Measurements from ENCODE around the gene SERTAD1. TPM values are rescaled to one million over a fixed set of nuclear protein-coding genes. Genes with fewer than 3 reads are reported as not detected.

The SERTAD1 gene, protein sequence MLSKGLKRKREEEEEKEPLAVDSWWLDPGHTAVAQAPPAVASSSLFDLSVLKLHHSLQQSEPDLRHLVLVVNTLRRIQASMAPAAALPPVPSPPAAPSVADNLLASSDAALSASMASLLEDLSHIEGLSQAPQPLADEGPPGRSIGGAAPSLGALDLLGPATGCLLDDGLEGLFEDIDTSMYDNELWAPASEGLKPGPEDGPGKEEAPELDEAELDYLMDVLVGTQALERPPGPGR
- 3.6 TPM for total RNA-seq (ENCODE audit: unreplicated experiment)
- long read RNA-seq, transcript SERTAD1-201 (2 exons, 2,114 nt) = major isoform, 12 of 13 reads
- long read RNA-seq, partial matches to known transcripts = 0 of 13 reads
- long read RNA-seq, other reads (novel, unspliced or antisense) = 1 of 13 reads

DNA sequence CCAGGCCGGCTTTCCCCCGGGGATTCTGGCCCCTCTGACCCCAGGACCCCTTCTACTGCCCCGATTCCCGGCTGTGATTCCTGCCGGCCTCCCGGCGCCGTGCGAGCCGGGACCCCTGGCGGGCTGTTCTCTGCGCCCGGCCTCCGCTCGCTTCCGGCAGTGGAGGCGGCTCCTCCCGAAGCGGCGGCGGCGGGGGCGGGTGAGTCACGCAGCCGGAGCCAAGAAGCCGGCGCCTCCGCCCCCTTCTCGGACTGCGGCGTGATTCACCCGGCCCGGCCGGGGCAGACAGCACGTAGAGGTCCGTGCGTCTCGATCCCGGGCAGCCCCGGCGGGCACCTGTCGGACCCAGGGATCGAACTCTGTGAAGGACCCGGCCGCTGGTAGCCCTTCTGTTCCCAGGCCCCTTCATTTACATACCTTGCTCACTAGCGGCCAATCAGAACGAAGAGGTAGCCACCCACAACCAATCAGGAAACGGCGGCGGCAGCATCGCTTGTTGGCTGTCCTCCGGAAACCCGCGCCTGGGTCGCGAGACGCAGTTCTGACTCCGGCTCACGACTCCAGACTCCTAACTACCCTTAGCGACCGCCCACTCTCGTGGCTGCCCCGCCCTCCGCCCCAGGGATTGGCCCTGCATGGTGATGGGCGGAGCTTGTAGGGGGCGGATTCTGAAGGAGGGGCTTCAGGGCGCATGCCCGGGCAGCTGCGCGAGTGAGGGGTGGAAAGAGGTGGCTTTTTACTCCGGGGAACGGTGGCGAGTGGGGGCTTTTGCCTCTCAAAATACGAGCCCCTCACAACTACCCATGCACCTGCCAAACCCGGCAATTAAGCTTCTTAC, at the start of gene SERTAD1:
SERTAD1 (minus strand) TSS at position 543 of the 838 bp plus-strand sequence. CDS start 2,446 bp downstream, outside the sequence.
- H3K27me3 Mint-ChIP-seq (ENCODE audit: unreplicated experiment) = peaks cover 8% of the 10 kb centered on the region
- DNase-seq = peak; percentile 100
- TF ChIP-seq, protein P1, sequence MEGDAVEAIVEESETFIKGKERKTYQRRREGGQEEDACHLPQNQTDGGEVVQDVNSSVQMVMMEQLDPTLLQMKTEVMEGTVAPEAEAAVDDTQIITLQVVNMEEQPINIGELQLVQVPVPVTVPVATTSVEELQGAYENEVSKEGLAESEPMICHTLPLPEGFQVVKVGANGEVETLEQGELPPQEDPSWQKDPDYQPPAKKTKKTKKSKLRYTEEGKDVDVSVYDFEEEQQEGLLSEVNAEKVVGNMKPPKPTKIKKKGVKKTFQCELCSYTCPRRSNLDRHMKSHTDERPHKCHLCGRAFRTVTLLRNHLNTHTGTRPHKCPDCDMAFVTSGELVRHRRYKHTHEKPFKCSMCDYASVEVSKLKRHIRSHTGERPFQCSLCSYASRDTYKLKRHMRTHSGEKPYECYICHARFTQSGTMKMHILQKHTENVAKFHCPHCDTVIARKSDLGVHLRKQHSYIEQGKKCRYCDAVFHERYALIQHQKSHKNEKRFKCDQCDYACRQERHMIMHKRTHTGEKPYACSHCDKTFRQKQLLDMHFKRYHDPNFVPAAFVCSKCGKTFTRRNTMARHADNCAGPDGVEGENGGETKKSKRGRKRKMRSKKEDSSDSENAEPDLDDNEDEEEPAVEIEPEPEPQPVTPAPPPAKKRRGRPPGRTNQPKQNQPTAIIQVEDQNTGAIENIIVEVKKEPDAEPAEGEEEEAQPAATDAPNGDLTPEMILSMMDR (IDR thresholded peaks at IDR 0.05; ENCODE audit: partially characterized antibody, unreplicated experiment) = peak; percentile 96
- H3K36me3 Mint-ChIP-seq (ENCODE audit: unreplicated experiment) = no peaks in the 10 kb centered on the region
- peak within 1 kb of the TSS; percentile 81 for H3K27ac Mint-ChIP-seq (ENCODE audit: unreplicated experiment)
- H3K4me1 Mint-ChIP-seq (ENCODE audit: low read depth, unreplicated experiment) = peaks cover 11% of the 10 kb centered on the region
- H3K4me3 Mint-ChIP-seq (ENCODE audit: unreplicated experiment) = peak within 1 kb of the TSS; percentile 94
- H3K9me3 Mint-ChIP-seq (ENCODE audit: unreplicated experiment) = peaks cover 8% of the 10 kb centered on the region

DNA sequence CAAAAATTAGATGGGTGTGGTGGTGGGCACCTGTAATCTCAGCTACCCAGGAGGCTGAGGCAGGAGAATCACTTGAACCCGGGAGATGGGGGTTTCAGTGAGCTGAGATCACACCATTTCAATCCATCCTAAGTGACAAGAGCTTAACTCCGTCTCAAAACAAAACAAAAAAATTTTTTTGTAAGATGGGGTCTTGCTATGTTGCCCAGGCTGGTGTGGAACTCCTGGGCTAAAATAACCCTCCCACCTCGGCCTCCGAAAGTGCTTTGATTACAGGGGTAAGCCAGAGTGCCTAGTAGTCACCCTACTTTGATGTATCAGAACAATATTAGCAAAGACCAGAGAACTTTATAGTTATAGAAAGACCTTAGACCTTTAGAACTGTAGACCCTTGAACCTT, 48.9 kb upstream of the SERTAD1 start:
- H3K4me3 Mint-ChIP-seq (ENCODE audit: unreplicated experiment) = no peak overlapping the region
- H3K4me1 Mint-ChIP-seq (ENCODE audit: low read depth, unreplicated experiment) = no peaks in the 10 kb centered on the region
- H3K27ac Mint-ChIP-seq (ENCODE audit: unreplicated experiment) = no peak overlapping the region
- TF ChIP-seq, protein P1 (IDR thresholded peaks at IDR 0.05; ENCODE audit: partially characterized antibody, unreplicated experiment) = no peak
- DNase-seq = no peak
- peaks cover 2% of the 10 kb centered on the region for H3K27me3 Mint-ChIP-seq (ENCODE audit: unreplicated experiment)
- H3K36me3 Mint-ChIP-seq (ENCODE audit: unreplicated experiment) = no peaks in the 10 kb centered on the region
- H3K9me3 Mint-ChIP-seq (ENCODE audit: unreplicated experiment) = no peaks in the 10 kb centered on the region

DNA sequence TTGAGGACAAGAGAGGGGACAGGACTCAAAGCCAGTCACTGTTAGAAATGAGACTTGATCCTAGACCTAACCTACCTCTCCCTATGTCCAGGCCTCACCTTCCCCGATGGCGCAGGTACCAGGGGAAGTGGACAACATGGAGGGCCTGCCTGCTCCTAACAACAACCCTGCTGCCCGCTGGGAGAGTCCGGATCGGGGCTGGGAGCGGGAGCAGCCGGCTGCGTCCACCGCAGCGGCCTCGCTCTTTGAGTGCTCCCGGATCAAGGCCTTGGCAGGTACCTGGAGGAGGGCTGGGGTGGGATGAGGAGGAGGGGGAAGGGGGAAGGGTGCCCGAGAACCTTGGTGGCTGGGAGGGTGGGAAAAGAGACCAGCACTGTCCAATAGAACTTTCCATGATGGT, 46.7 kb upstream of the SERTAD1 start:
- no peak overlapping the region for H3K4me3 Mint-ChIP-seq (ENCODE audit: unreplicated experiment)
- peaks cover 11% of the 10 kb centered on the region for H3K27me3 Mint-ChIP-seq (ENCODE audit: unreplicated experiment)

DNA sequence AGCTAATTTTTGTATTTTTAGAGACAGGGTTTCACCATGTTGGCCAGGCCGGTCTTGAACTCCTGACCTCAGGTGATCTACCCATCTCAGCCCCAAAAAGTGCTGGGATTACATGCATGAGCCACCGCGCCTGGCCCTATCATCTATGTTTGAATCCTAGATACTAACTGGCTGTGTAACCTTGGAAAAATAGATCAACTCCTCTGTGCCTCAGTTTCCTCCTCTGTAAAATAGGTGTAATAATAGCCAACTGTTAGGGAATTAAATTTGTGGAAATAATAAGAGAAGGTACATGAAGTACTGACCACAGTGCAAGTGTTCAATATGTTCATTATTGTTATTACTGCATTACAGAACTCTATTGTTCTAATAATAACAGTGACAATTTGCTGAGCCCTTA, 45.3 kb upstream of the SERTAD1 start:
- Mint-ChIP-seq H3K4me1 (ENCODE audit: low read depth, unreplicated experiment) (peaks cover 6% of the 10 kb centered on the region), H3K4me3 (ENCODE audit: unreplicated experiment) (no peak overlapping the region), H3K9me3 (ENCODE audit: unreplicated experiment) (no peaks in the 10 kb centered on the region), H3K27ac (ENCODE audit: unreplicated experiment) (no peak overlapping the region), H3K27me3 (ENCODE audit: unreplicated experiment) (peaks cover 17% of the 10 kb centered on the region), H3K36me3 (ENCODE audit: unreplicated experiment) (no peaks in the 10 kb centered on the region)
- TF ChIP-seq, protein P1 (IDR thresholded peaks at IDR 0.05; ENCODE audit: partially characterized antibody, unreplicated experiment) = no peak
- DNase-seq = no peak

More for the DNA sequence above, 46.7 kb upstream of the SERTAD1 start:
- H3K36me3 Mint-ChIP-seq (ENCODE audit: unreplicated experiment) = no peaks in the 10 kb centered on the region
- no peak overlapping the region for H3K27ac Mint-ChIP-seq (ENCODE audit: unreplicated experiment)
- TF ChIP-seq, protein P1 (IDR thresholded peaks at IDR 0.05; ENCODE audit: partially characterized antibody, unreplicated experiment) = no peak
- DNase-seq = no peak
- H3K4me1 Mint-ChIP-seq (ENCODE audit: low read depth, unreplicated experiment) = no peaks in the 10 kb centered on the region
- no peaks in the 10 kb centered on the region for H3K9me3 Mint-ChIP-seq (ENCODE audit: unreplicated experiment)
